ENCODE results near the gene DMRTA1. TPM values are rescaled to one million over a fixed set of nuclear protein-coding genes. Genes with fewer than 3 reads are reported as not detected.

DMRTA1 gene
- total RNA-seq, 4 donors from 2014 or later = 0.78 to 2.1 (median 1.1) TPM

GRCh38 chr9:22449719-22450118, 3.1 kb downstream of the DMRTA1 start:
- no peaks in the 10 kb centered on the region for H3K36me3 ChIP-seq
- H3K4me3 ChIP-seq = no peak overlapping the region

DNA sequence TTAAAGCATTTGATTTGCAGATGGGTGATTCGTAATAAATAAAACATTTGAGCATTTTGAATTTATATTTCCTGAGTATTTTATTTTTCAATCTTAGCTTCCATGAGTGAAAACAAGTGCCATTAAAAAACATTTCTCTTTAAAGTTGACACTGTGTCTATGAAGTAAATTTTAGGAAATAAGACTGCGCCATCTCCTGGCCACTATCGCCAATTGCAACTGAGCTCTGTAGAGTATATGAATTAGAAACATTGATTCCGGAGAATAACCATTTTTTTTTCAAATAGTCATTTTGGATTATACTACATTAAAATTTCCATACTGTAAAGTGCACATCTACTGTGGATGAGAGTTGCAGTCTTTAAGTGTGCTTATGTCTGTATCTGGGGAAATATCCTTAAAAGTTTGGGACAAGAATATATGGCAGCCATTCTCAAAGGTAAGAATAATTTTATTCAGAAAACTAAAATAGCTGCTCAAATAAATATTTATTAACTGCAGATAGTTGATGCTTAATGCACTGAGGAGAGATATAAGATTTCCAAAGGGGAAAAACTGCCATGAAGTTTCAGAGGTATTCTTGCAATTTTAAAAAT, 5.9 kb downstream of the DMRTA1 start:
- WGBS, 2 donors = 16 to 18% methylated on average over 4 of the region's 4 CpGs
- Histone ChIP-seq H3K27ac (no peak overlapping the region), H3K36me3 (no peaks in the 10 kb centered on the region), H3K4me3 (no peak overlapping the region), H3K9me3 (no peaks in the 10 kb centered on the region), H3K27me3 (no peaks in the 10 kb centered on the region), H3K4me1 (peaks cover 0 to 9% (median 1%) of the 10 kb centered on the region in 4 donors)
- TF ChIP-seq EP300 (IDR thresholded peaks at IDR 0.05) = no peak
- no peak for TF ChIP-seq POLR2A (IDR thresholded peaks at IDR 0.05)
- TF ChIP-seq, protein P1, sequence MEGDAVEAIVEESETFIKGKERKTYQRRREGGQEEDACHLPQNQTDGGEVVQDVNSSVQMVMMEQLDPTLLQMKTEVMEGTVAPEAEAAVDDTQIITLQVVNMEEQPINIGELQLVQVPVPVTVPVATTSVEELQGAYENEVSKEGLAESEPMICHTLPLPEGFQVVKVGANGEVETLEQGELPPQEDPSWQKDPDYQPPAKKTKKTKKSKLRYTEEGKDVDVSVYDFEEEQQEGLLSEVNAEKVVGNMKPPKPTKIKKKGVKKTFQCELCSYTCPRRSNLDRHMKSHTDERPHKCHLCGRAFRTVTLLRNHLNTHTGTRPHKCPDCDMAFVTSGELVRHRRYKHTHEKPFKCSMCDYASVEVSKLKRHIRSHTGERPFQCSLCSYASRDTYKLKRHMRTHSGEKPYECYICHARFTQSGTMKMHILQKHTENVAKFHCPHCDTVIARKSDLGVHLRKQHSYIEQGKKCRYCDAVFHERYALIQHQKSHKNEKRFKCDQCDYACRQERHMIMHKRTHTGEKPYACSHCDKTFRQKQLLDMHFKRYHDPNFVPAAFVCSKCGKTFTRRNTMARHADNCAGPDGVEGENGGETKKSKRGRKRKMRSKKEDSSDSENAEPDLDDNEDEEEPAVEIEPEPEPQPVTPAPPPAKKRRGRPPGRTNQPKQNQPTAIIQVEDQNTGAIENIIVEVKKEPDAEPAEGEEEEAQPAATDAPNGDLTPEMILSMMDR (IDR thresholded peaks at IDR 0.05) = peak; percentile 65 to 71 (median 67)
- peak; percentile 48 to 67 for DNase-seq (ENCODE audit: low spot score in 2 of 2)

More at GRCh38 chr9:22449719-22450118, 3.1 kb downstream of the DMRTA1 start:
- no peak for TF ChIP-seq EP300 (IDR thresholded peaks at IDR 0.05)
- Histone ChIP-seq H3K4me1 (peaks cover 0 to 22% (median 2%) of the 10 kb centered on the region in 4 donors), H3K27me3 (no peaks in the 10 kb centered on the region), H3K27ac (no peak overlapping the region), H3K9me3 (no peaks in the 10 kb centered on the region)
- no peak for DNase-seq (ENCODE audit: low spot score in 2 of 2)

DNA sequence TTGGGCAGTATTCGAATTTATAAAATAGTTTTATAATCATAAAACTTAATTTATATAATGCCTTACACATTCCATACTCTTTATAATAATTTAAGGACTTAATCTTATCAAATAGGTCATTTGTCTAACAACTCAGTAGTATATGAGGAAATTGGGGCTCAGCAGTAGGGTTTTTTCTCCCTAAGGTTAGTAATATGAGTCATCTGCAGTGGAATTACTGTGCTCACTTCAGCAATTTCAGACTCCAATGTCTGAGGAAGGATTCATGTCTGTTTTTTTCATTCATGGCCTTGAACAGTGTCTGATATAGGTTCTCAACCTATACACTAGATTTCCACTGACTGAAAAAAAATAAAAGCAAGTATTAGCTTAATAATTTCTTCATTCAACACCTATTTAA, 7.4 kb downstream of the DMRTA1 start:
- Histone ChIP-seq H3K27ac (no peak overlapping the region), H3K4me3 (no peak overlapping the region), H3K4me1 (no peaks in the 10 kb centered on the region), H3K9me3 (no peaks in the 10 kb centered on the region), H3K27me3 (no peaks in the 10 kb centered on the region), H3K36me3 (no peaks in the 10 kb centered on the region)
- TF ChIP-seq EP300 (IDR thresholded peaks at IDR 0.05) = no peak
- no peak for TF ChIP-seq POLR2A (IDR thresholded peaks at IDR 0.05)
- TF ChIP-seq, protein P1 (IDR thresholded peaks at IDR 0.05) = no peak
- no peak for DNase-seq (ENCODE audit: low spot score in 2 of 2)
- 32 to 73% methylated on average over 1 of the region's 1 CpG for WGBS, 2 donors

GRCh38 chr9:22455181-22455580, 8.6 kb downstream of the DMRTA1 start:
- H3K27ac ChIP-seq = no peak overlapping the region
- no peak overlapping the region for H3K4me3 ChIP-seq
- WGBS, 2 donors = 68 to 71% methylated on average over 4 of the region's 4 CpGs
- DNase-seq (ENCODE audit: low spot score in 2 of 2) = no peak
- no peaks in the 10 kb centered on the region for H3K36me3 ChIP-seq
- no peaks in the 10 kb centered on the region for H3K4me1 ChIP-seq
- H3K9me3 ChIP-seq = no peaks in the 10 kb centered on the region
- H3K27me3 ChIP-seq = no peaks in the 10 kb centered on the region
- TF ChIP-seq POLR2A (IDR thresholded peaks at IDR 0.05) (no peak), EP300 (IDR thresholded peaks at IDR 0.05) (no peak)
- TF ChIP-seq, protein P1 (IDR thresholded peaks at IDR 0.05) = no peak

DNA sequence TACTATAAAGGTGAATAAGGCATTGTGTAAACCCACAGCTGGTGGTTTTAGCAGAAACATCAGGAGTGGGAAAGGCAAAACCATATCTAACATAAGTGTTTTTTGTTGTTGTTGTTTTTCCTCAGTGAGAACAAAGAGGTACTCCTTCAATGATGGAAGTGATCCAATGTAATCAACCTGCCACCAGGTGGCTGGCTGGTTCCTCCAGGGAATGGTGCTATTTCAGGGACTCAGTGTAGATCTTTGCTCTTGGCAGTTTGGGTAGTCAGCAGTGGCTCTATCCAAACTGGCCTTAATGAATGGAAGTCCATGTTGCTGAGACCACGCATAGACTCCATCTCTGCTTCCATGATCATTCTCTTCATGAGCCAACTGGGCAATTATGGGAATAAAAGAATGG, 10.8 kb downstream of the DMRTA1 start:
- 96 to 100% methylated on average over 1 of the region's 1 CpG for WGBS, 2 donors
- no peaks in the 10 kb centered on the region for H3K4me1 ChIP-seq

DNA sequence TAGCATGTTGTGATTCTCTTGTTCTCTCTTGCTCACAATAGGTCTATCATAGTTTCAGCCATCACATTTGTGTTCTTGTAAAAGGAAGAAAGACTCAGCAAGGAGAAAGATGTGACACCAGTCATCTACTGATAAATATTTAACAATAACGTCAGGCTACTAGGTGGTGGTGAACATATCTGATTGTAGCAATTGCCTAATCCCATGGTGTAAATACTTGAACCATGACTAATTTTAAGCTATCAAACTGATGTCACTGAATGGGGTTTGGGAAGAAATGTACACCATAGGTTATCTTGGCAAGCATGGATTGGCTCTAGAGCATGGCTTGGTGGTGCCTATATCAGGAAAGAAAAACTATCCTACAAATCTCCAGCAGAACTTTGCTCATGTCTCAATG, 16.6 kb downstream of the DMRTA1 start:
- Histone ChIP-seq H3K9me3 (no peaks in the 10 kb centered on the region), H3K4me3 (no peak overlapping the region), H3K36me3 (no peaks in the 10 kb centered on the region), H3K27me3 (no peaks in the 10 kb centered on the region), H3K27ac (no peak overlapping the region), H3K4me1 (no peaks in the 10 kb centered on the region)
- 83 to 88% methylated on average over 1 of the region's 1 CpG for WGBS, 2 donors
- TF ChIP-seq EP300 (IDR thresholded peaks at IDR 0.05) (no peak), POLR2A (IDR thresholded peaks at IDR 0.05) (no peak)
- TF ChIP-seq, protein P1 (IDR thresholded peaks at IDR 0.05) = no peak
- no peak for DNase-seq (ENCODE audit: low spot score in 2 of 2)

More for the DNA sequence above, 10.8 kb downstream of the DMRTA1 start:
- Histone ChIP-seq H3K27me3 (no peaks in the 10 kb centered on the region), H3K4me3 (no peak overlapping the region), H3K36me3 (no peaks in the 10 kb centered on the region), H3K27ac (no peak overlapping the region), H3K9me3 (no peaks in the 10 kb centered on the region)
- TF ChIP-seq POLR2A (IDR thresholded peaks at IDR 0.05) = no peak
- DNase-seq (ENCODE audit: low spot score in 2 of 2) = no peak
